KOPT-K1 (cell line): ENCODE results near the gene MTERF4.
"Not testable (repeated sequence)": the region's sequence is repeated elsewhere in the genome, so short reads cannot be mapped to it uniquely, and the experiment has no call there.

ENCODE experiments used
- H3K27ac ChIP-seq: fragments of 200-600 bp; sonication (generic); 2 replicates; pipeline ENCODE4 v1.5.1; 2016; ENCODE audit warnings: antibody characterized with exemption, mild to moderate bottlenecking, low read depth, low read length; ENCODE audit not compliant: poor library complexity, severe bottlenecking
- H3K36me3 ChIP-seq: fragments of 200-600 bp; sonication (generic); 2 replicates; pipeline ENCODE4 v1.5.1; 2017; ENCODE audit warnings: antibody characterized with exemption, mild to moderate bottlenecking, low read length, moderate library complexity; ENCODE audit not compliant: insufficient read depth
- H3K9me3 ChIP-seq: fragments of 200-600 bp; sonication (generic); 2 replicates; pipeline ENCODE4 v1.5.1; 2017; ENCODE audit warnings: antibody characterized with exemption, low read length, mild to moderate bottlenecking; ENCODE audit not compliant: insufficient read depth, poor library complexity, severe bottlenecking

MTERF4 gene

DNA sequence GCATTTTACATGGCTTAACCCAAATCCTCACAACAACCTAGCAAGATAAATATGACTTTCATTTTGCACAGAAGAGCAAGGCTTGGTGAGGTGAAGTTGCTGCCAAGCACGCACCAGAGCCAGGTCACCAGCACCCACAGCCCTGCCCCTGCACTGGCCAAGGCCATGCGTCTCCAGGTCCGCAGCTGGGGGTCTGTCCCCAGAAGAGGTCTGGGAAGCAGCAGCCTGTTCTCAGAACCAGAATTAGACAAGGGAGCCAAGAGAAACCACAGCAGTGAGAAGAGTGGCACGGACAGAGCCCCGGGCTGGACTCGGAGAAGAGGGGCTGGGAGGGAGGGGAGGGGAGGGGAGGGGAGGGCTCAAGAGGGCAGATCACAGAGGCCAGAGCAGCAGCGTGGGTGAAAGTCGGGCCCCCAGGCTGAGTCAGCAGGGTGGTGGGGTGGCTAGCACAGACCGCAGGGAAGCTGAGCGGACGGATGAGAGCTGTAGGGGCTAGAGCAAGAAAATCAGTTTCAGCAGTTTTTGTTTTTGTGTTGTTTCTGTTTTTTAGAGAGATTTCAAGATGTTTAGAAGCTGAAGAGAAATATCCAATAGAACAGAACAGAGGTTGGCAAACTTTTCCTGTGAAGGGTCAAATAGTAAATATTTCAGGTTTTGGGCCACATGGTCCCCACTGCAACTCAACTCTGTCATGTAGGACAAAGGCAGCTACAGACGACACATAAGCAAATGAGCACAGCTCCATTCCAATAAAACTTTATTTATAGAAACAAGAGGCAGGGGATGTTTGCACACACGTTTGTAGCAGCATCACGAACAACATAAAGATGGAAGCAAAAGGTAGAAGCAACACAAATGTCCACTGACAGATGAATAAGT lies 7.4 kb upstream of the MTERF4 start:
- Histone ChIP-seq H3K27ac (no peak overlapping the region), H3K36me3 (peaks cover 57% of the 10 kb centered on the region), H3K9me3 (no peaks in the 10 kb centered on the region)

DNA sequence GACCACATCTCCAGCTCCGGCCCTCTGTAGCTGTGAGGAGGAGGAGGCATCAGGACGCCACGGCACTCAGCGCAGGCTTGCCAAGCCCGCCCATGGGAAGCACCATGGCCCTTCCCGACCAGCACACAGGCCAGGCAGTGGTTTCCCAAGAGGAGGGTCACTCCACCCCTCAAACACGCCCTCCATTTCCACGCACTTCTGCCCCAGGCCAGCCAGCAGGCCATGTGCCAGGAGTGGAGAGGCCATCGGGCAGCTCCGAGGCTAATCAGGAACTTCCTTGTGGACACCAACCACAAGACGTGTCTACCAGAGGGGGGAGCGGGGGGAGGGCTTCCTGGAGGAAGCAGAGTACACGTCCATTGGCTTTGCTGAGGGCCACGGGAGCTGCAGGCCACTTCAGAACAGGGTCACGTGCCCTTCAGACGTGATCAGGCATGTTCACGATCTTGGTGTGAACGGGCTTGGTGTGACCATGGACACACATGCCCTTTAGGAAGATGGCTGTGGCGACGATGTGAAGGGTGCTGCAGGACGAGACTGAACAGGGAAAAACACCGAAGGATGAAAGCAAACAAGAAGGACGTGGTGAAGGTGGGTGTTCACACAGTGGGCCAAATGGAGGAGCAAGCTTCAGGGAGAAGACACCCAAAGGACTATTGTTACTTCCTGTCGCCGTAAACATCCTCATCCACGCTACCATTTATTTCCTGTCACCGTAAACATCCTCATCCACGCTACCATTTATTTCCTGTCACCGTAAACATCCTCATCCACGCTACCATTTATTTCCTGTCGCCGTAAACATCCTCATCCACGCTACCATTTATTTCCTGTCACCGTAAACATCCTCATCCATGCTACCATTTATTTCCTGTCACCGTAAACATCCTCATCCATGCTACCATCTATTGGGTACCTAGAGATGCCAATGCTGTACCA lies 6.5 kb upstream of the MTERF4 start:
- Histone ChIP-seq H3K27ac (no peak overlapping the region), H3K9me3 (no peaks in the 10 kb centered on the region), H3K36me3 (peaks cover 50% of the 10 kb centered on the region)

GRCh38 chr2:241107031-241107783 lies 5.1 kb upstream of the MTERF4 start:
- Histone ChIP-seq H3K27ac (no peak overlapping the region), H3K9me3 (no peaks in the 10 kb centered on the region), H3K36me3 (peaks cover 39% of the 10 kb centered on the region)

DNA sequence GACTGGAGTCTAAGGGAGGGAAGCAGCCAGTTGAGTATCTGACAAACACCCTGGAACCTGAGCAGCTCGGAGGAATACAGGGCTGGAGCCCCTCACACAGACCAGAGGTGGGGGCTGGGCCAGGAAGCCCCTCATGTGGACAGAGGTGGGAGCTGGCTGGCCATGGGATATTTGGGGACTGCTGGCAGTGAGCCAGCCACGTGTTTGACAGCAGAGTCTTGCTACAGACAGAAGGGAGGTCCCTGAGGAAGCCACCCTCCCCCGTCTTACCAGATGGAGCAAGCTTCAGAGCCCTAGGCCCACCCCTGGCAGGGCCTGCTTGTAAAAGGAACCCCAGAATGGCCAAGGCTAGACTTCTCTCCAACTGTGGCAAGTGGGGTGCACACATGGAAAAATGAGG lies 3.6 kb upstream of the MTERF4 start:
- Histone ChIP-seq H3K27ac (no peak overlapping the region), H3K9me3 (no peaks in the 10 kb centered on the region), H3K36me3 (peaks cover 26% of the 10 kb centered on the region)

- not testable (repeated sequence) for H3K27ac ChIP-seq, H3K9me3 ChIP-seq
Measured at GRCh38 chr2:241104611-241105010, 2.5 kb upstream of the MTERF4 start.

GRCh38 chr2:241103176-241103595 lies 1.1 kb upstream of the MTERF4 start:
- H3K27ac ChIP-seq, result peak overlapping the region; percentile 80
- peaks cover 40% of the 10 kb centered on the region for H3K36me3 ChIP-seq
- no peaks in the 10 kb centered on the region for H3K9me3 ChIP-seq

More at GRCh38 chr2:241104611-241105010, 2.5 kb upstream of the MTERF4 start:
- peaks cover 31% of the 10 kb centered on the region for H3K36me3 ChIP-seq

GRCh38 chr2:241099246-241099645 lies 2.8 kb downstream of the MTERF4 start:
- H3K36me3 ChIP-seq, result peaks cover 62% of the 10 kb centered on the region

DNA sequence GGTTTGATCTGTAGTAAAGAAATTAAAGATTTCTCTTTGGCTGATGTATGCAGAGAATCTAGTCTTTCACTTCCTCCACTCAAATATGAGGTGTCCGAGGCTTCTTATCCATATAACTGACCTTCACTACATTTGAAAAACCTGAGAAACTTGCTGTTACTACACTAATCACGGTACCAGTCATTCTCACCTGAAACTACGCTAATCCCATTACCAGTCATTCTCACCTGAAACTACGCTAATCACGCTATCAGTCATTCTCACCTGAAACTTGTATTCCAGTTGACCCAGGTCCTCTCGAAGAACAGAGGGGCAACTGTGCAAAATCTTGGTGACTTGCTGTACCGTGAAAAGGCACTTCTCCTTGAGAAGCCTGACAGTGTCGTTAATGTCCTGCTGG lies 5.1 kb downstream of the MTERF4 start:
- H3K9me3 ChIP-seq, result no peaks in the 10 kb centered on the region
- peaks cover 85% of the 10 kb centered on the region for H3K36me3 ChIP-seq

More at GRCh38 chr2:241099246-241099645, 2.8 kb downstream of the MTERF4 start:
- no peak overlapping the region for H3K27ac ChIP-seq
- H3K9me3 ChIP-seq, result no peaks in the 10 kb centered on the region

GRCh38 chr2:241095594-241096290 lies 6.3 kb downstream of the MTERF4 start:
- Histone ChIP-seq H3K27ac (no peak overlapping the region), H3K9me3 (no peaks in the 10 kb centered on the region), H3K36me3 (peaks cover 97% of the 10 kb centered on the region)

More for the DNA sequence above, 5.1 kb downstream of the MTERF4 start:
- no peak overlapping the region for H3K27ac ChIP-seq

GRCh38 chr2:241094924-241095420 lies 7.1 kb downstream of the MTERF4 start:
- Histone ChIP-seq H3K27ac (no peak overlapping the region), H3K36me3 (peaks cover 100% of the 10 kb centered on the region), H3K9me3 (no peaks in the 10 kb centered on the region)

DNA sequence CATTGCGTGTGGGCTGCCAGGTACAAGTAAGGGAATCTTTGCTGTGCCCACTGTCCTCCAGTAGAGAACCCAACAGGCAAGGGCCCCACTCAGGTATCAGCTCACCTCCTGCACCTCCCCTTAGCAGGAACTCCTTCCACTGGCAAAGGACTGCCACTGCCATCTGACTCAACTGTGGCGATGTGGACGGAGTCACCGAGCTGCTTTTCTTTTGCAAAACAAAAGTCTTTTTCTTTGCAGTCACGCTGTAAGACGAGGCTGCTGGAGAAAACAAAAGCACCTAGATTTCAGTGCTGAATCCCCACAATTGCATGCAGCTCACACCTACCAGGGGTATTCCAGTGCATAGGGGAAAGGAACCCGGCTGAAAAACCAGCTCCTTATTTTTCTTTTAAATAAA lies 7.9 kb downstream of the MTERF4 start:
- no peak overlapping the region for H3K27ac ChIP-seq
- peaks cover 99% of the 10 kb centered on the region for H3K36me3 ChIP-seq
- no peaks in the 10 kb centered on the region for H3K9me3 ChIP-seq

DNA sequence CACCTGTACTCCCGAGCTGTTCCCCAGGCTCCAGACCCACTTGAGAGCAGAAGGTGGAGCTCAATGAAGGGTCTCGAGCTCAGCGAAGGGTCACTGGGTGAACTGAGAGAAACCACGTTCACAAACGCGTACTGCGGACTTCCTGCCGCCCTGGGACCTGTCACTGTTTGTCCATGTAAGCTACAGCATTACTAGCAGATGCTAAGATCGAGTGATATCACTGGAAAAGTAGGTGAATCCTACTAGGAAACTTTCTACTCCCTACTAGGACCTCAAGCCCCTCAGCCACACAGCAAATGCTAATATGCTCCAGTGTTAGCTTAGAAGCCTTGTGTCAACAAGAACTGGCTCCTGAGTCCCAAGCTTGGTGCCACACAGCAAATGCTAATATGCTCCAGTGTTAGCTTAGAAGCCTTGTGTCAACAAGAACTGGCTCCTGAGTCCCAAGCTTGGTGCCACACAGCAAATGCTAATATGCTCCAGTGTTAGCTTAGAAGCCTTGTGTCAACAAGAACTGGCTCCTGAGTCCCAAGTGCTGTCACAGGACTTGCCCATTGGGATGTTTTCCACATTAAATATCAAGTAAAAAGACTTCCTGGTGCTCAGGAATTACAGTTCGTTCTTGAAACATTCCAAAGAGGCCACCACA lies 8.8 kb downstream of the MTERF4 start:
- peaks cover 99% of the 10 kb centered on the region for H3K36me3 ChIP-seq
- not testable (repeated sequence) for H3K9me3 ChIP-seq, H3K27ac ChIP-seq

GRCh38 chr2:241092677-241093076 lies 9.4 kb downstream of the MTERF4 start:
- Histone ChIP-seq H3K27ac (no peak overlapping the region), H3K9me3 (no peaks in the 10 kb centered on the region), H3K36me3 (peaks cover 99% of the 10 kb centered on the region)
